Right cardiac atrium (tissue), 5 donors: Measurements from ENCODE around the gene PERCC1. TPM values are rescaled to one million over a fixed set of nuclear protein-coding genes. Genes with fewer than 3 reads are reported as not detected.
A peak's percentile ranks its signal among the peaks of the same experiment; 100 is the strongest.
"Not testable (repeated sequence)": the region's sequence is repeated elsewhere in the genome, so short reads cannot be mapped to it uniquely, and the experiment has no call there.

Source experiments
- ATAC-seq, 2 donors: fragments of 200-7000 bp; cut with Tn5 transposase; one replicate each; pipeline versions ENCODE4 v1.8.0 to v1.9.1; 2020; ENCODE audit warnings: moderate library complexity in 2 of 2, mild to moderate bottlenecking in 1 of 2
- DNase-seq, 3 donors: peaks; one replicate each; pipeline ENCODE4 v3.0.0-alpha.2; 2020
- H3K27ac ChIP-seq: one replicate; pipeline ENCODE4 v1.5.1; 2013; ENCODE audit warnings: mild to moderate bottlenecking, low read length, control low read depth, moderate library complexity
- H3K27me3 ChIP-seq: one replicate; pipeline ENCODE4 v1.6.1; 2013; ENCODE audit not compliant: control insufficient read depth, insufficient read depth
- H3K4me1 ChIP-seq: one replicate; pipeline ENCODE4 v1.6.1; 2013; ENCODE audit warnings: low read length; ENCODE audit not compliant: control insufficient read depth, insufficient read depth
- H3K4me3 ChIP-seq: one replicate; pipeline ENCODE4 v1.5.1; 2013; ENCODE audit warnings: low read length, control low read depth
- H3K9me3 ChIP-seq: one replicate; pipeline ENCODE4 v1.6.1; 2013; ENCODE audit warnings: low read length; ENCODE audit not compliant: control insufficient read depth
- WGBS: extraction: QIAGEN DNeasy Blood & Tissue Kit; methylation state at CpG from one replicate; pipeline ENCODE4 v1.1.7; 2013; 5-methylcytosine and 5-hydroxymethylcytosine counted together
- intact Hi-C, 4 donors: fragments of 100-400 bp; cut with DNase I; formaldehyde crosslinking; loops; one replicate each; pipeline versions ENCODE4 v1.11.0 to v1.14.0; 2022 to 2023
- polyA plus RNA-seq: library from polyadenylated mRNA; stranded (reverse); fragments of 200-250 nt; gene quantifications from one replicate; pipeline ENCODE4 v1.2.3, GENCODE V29; 2013
- total RNA-seq, 4 donors: library from RNA; stranded (reverse); fragmentation: NEBNext Ultra II Directional; extraction: Animal tissue kit (Norgen Biotek cat#: 25700); gene quantifications; one replicate each; pipeline ENCODE4 v1.2.1, GENCODE V29; 2021
- donor health status: healthy with polysubstance abuse.
- donor health status: DM: no; HTN: yes; CAD: no.
- donor health status: DM: no; HTN: no; CAD: no.
- donor health status: DM: no; HTN: yes; CAD: no; lungs with severe emphysema.
- donor health status: DM: yes; HTN: yes; CAD: no.

The PERCC1 gene
- total and polyA plus RNA-seq, 5 donors = 0.18 to 0.26 TPM; not detected in 3

DNA sequence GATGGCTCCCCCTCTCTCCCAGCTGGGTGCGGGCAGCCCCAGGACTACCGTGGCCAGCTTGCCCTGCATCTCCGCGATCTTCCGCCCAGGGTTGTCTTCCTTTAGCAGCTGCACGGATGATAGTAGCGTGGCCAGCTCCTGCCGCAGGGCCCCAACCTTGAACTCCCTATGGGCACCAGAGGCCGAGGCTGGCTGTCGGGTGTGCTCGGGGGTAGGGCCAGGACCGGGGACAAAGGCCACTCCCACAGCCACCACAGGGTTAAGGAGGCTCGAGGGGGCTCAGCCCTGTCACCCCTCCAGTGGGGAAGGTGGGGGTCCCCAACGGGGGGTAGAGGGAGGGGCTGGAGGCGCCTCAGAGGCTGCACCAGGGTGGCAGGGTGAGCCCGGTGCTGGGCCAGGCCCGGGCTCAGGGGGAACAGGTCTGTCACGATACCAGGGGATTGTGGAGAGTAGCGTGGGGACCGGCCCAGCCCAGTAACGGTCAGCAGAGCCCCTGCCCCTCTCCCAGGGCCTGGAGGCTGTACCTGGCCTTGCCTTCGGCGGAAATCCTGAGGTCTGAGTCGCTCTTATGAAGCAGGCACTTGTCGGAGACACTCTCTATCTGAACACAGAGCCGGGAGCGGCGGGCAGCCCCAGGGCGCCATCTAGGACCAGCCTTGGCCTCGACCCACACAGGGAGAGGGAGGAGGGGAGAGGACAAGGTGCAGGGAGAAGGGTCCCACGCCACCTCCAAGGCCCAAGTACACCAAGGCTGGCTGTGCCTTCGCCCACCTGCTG, 5.2 kb downstream of the PERCC1 start:
- ATAC-seq (no peak), DNase-seq (no peak)
- H3K4me1 ChIP-seq = no peaks in the 10 kb centered on the region
- H3K9me3 ChIP-seq = no peaks in the 10 kb centered on the region
- no peak overlapping the region for H3K27ac ChIP-seq
- WGBS = 86% methylated on average over 31 of the region's 32 CpGs
- H3K4me3 ChIP-seq = no peak overlapping the region
- no peaks in the 10 kb centered on the region for H3K27me3 ChIP-seq
- intact Hi-C loops = no loop called here

DNA sequence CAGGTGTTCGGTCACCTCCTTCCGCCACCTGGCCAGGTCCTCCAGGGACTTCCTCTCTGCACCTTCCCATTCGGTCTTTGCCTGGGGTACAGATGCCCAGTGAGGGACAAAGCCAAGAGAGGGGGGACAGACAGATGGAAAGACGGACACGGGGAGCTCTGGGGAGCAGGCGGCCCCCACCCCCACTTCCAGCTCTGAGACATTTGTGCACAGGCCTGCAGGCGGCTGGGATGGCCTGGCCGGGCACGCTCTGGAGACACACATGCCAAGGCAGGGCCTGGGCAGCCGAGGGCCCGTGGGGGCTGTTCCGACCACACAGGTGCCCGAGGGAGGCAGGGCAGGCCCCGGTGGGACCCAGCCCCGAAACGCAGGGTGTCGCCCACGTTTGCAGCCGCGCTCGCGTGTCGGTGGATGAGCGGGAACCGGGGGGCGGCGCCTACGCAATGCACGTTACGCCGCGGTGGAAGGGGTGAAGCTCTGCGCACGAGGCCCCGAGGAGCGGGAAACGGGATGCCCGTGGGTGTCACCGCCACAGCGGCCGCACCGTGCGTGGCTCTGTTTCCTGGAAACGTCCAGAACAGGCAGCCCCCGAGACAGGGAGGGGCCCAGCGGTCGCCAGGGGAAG, 6.0 kb downstream of the PERCC1 start:
- DNase-seq (no peak), ATAC-seq (no peak)
- intact Hi-C loops = no loop called here
- no peaks in the 10 kb centered on the region for H3K27me3 ChIP-seq
- no peak overlapping the region for H3K4me3 ChIP-seq
- H3K4me1 ChIP-seq = no peaks in the 10 kb centered on the region
- WGBS = 90% methylated on average over 47 of the region's 47 CpGs
- H3K27ac ChIP-seq = no peak overlapping the region
- no peaks in the 10 kb centered on the region for H3K9me3 ChIP-seq

DNA sequence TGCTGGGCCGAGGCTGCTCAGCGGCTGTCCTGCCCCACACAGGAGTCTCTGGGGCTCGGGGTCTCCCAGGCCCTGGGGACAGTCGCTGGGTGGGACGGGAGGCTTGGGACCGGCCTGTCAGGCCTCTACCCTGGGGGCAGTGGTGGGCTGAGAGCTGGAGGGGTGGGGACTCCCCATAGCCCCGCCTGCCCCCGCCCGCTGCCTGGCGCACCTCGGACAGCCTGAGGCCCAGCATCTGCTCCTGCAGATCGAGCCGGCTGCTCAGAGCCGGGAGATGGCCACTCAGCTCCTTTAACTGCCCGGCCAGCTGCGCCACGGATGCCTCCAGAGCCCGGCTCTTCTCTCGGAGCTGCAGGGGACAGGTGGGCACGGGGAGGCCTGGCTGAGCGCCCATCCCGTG, 6.7 kb downstream of the PERCC1 start:
- DNase-seq (no peak), ATAC-seq (no peak)
- no peaks in the 10 kb centered on the region for H3K27me3 ChIP-seq
- H3K9me3 ChIP-seq = no peaks in the 10 kb centered on the region
- H3K4me1 ChIP-seq = no peaks in the 10 kb centered on the region
- 82% methylated on average over 22 of the region's 22 CpGs for WGBS
- no peak overlapping the region for H3K27ac ChIP-seq
- intact Hi-C loops = no loop called here
- no peak overlapping the region for H3K4me3 ChIP-seq

DNA sequence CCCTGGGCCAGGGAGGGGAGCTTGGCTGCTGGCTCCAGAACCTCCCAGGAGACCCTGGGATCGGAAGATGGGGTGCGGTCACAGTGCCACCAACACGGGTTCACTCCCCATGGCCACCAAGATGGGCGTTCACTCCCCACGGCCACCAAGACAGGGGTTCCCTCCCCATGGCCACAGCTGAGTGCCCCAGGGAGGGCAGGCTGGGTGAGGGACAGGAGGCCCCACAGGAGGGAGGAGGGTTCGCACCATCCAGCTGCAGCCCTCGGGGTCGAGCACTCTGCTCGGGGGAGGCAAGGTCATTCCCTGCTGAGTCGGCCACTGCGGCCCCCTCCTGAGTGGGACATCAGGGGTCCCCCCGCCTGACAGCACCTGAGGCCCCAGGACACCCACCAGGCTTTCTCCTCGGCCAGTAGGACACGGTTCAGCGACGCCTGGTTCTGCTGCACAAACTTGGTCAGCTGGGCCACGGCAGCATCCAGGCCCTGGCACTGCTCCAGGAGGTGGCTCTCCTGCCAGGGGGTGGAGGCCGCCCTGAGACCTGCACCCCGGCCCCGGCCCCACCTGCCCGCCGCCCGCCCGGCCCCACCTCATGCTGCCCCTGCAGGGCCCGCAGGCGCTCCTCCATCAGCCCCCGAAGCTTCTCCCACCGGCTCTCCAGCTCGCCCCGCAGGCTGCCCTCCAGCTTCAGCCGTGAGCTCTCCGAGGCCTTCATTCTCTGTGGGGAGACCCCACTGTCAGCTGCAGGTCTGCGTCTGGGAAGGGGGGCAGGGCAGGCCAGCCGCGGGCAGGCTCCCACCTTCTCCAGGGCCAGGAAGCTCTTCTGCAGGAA, 7.6 kb downstream of the PERCC1 start:
- Histone ChIP-seq H3K27me3 (no peaks in the 10 kb centered on the region), H3K27ac (no peak overlapping the region), H3K9me3 (no peaks in the 10 kb centered on the region), H3K4me1 (no peaks in the 10 kb centered on the region), H3K4me3 (no peak overlapping the region)
- intact Hi-C loops = no loop called here
- ATAC-seq (no peak), DNase-seq (no peak)
- WGBS = 83% methylated on average over 35 of the region's 35 CpGs

DNA sequence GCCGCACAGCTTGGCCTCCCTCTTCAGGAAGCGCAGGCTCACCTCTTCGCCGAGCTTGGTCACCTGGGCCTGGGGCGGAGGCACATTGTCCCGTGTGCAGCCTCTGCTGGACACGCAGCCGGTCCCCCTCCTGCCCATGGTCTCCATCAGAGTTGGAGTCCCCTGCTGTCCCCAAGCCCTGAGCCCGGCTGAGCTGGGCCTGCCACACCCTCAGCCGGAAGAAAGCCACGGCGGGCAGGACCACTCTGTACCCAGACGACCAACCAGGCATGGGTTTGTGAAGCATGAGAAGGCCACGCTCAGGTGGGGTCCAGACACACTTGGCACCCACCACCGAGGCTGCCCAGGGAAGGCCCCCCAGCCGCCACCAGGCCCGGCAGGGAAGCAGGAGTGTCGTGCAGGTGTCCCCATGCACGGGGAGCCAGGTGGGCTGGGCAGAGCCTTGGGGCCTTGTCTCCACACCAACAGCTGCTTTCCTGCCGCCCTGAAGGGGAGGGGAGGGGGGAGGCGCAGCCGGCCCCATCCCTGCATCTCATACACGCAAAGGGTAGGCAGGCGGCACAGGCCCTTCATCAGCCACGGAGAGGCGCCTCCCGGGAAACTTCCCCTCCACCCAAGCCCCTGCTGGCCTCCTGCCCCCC, 8.3 kb downstream of the PERCC1 start:
- no peak for DNase-seq
- Histone ChIP-seq H3K4me1 (no peaks in the 10 kb centered on the region), H3K9me3 (no peaks in the 10 kb centered on the region), H3K27ac (no peak overlapping the region), H3K4me3 (no peak overlapping the region), H3K27me3 (no peaks in the 10 kb centered on the region)
- ATAC-seq = no peak
- WGBS = 86% methylated on average over 27 of the region's 27 CpGs
- intact Hi-C loops = no loop called here

DNA sequence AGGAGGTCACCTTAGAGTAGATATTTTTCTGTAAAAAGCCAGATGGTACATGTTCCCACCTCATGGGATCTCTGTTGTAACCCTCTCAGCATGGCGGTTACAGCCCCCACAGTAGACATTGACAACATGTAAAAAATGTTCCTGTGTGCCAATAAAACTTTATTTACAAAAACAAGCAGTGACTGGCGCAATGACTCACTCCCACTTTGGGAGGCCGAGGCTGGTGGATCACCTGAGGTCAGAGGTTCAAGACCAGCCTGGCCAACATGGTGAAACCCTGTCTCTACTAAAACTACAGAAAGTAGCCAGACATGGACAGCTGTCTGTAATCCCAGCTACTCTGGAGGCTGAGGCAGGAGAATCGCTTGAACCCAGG, 8.8 kb downstream of the PERCC1 start:
- H3K4me3 ChIP-seq, ATAC-seq, H3K27ac ChIP-seq, intact Hi-C loops, DNase-seq, H3K27me3 ChIP-seq, H3K4me1 ChIP-seq, H3K9me3 ChIP-seq: not testable (repeated sequence)
- WGBS = 94% methylated on average over 4 of the region's 4 CpGs

DNA sequence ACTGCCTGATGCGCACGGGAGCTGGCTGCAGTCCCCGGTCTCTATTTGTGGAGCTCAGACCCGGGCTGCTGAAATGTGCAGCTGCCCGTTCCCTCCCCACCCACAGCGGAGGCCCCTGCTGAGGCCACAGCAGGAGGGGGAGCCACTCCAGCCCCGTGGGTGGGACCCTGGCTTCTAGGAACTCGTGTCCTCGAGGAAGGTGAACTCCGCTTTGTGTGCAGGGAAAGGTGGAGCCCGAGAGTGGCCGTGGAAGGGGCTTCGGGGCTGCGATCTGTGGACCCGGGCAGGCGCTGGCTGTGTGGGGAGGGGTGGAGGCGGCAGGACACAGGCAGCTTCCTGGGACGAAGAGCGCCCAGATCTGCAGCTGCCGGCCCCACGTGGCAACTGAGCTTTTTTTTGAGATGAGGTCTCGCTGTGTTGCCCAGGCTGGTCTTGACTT, 10.5 kb downstream of the PERCC1 start:
- intact Hi-C loops = no loop called here
- ATAC-seq (no peak), DNase-seq (no peak)
- Histone ChIP-seq H3K27me3 (no peaks in the 10 kb centered on the region), H3K4me1 (no peaks in the 10 kb centered on the region), H3K4me3 (no peak overlapping the region), H3K27ac (no peak overlapping the region), H3K9me3 (no peaks in the 10 kb centered on the region)
- WGBS = 76% methylated on average over 22 of the region's 22 CpGs

DNA sequence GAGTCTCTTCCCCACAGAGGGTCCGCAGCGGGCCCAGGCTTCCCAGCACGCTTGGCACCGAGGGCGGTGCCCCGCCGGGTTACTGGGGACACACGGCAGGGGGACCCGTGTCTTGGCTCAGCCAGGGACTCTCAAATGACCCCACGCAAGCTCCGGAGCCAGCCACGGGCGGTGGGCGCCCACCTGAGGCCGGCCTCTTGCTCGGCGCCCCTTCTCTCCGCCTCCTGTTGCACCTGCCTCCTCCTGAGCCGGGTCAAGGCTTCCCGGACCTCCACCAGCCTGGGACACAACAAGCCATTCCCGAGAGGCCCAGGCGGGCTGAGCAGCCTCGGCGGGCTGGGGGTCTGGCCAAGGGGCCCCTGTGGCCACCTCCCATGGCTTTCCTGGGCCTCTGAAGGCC, 11.8 kb downstream of the PERCC1 start:
- no peak overlapping the region for H3K4me3 ChIP-seq
- intact Hi-C loops = no loop called here
- no peaks in the 10 kb centered on the region for H3K27me3 ChIP-seq
- ATAC-seq = no peak
- DNase-seq = no peak
- H3K4me1 ChIP-seq = no peaks in the 10 kb centered on the region
- H3K27ac ChIP-seq = no peak overlapping the region
- no peaks in the 10 kb centered on the region for H3K9me3 ChIP-seq
- WGBS = 87% methylated on average over 24 of the region's 24 CpGs

DNA sequence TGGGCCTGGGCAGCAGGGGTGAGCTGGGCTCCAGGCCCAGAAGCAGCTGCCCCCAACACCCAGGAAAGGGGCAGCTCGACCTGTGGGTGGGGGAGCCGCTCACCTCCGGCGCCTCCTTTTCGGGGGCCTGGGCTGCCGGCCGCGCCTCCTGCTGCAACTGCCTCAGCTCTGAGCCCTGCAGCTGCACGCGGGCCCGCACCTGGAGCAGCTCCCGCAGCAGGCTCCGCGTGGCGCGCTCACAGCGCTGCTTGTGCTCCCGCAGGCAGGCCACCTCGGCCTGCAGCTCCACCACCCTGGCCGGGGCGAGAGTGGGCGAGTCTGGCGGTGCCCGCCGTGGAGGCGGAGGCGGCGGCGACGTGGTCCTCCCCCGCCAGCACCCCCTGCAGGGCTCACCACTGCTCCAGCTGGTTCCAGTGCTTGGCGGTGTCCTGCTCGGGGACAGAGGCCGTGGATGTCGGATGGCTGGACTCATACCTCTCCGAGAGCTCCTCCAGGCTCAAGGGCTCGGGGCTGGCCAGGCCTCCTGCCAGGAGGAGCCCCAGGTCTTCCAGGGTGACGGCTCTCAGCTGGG, 12.6 kb downstream of the PERCC1 start:
- no peak for DNase-seq
- WGBS = 71% methylated on average over 38 of the region's 38 CpGs
- H3K4me3 ChIP-seq = no peak overlapping the region
- intact Hi-C loops = no loop called here
- H3K4me1 ChIP-seq = no peaks in the 10 kb centered on the region
- no peaks in the 10 kb centered on the region for H3K27me3 ChIP-seq
- no peaks in the 10 kb centered on the region for H3K9me3 ChIP-seq
- no peak overlapping the region for H3K27ac ChIP-seq
- peak in 1 of 2 donors; percentile 2 for ATAC-seq

DNA sequence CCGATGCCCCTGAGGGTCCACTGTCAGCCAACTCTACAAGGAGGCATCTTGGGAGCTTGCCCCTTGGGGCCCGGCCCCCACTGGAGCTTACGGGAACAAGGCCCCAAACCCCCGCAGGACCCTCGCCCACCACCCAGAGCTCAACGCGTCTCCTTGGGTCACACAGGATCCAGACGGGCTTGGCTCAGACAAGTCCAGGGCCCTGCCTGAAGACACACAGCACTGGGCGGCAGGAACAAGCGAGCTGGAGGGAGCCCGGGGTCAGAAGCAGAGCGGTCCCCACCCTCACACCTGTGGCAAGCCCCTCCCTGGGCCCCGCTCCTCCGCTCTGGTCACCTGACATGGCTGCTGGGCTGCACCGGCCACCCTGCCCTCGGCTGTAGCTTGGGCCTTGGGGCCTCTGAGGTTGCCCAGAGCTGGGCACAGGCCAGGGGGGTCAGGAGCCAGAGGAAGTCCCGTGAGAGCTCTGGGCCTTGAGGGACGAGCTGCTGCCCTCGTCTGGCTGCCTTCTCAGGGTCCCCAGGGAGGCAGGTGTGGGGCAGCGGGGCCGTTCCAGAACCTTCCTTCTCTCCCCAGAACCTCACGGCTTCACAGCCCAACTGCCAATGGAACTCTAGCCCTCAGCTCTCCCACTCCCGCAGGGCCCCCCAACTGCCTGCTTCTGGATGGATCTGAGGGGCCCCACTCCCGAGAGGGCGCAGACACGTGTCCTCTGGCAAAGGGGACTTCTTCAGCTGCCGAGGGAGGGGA, 13.3 kb downstream of the PERCC1 start, which contains the start of gene CCDC154:
Gene CCDC154 (minus strand): TSS at position 577 of the 750 bp plus-strand sequence. CDS start 234 bp downstream, at position 343.
- H3K9me3 ChIP-seq = no peaks in the 10 kb centered on the region
- intact Hi-C loops = no loop called here
- 76% methylated on average over 27 of the region's 27 CpGs for WGBS
- no peaks in the 10 kb centered on the region for H3K27me3 ChIP-seq
- H3K4me3 ChIP-seq = no peak within 1 kb of the TSS
- no peaks in the 10 kb centered on the region for H3K4me1 ChIP-seq
- H3K27ac ChIP-seq = no peak within 1 kb of the TSS
- no peak for DNase-seq
- peak in 1 of 2 donors; percentile 3 for ATAC-seq
